ENCODE measurements around the gene COL1A1. TPM values are rescaled to one million over a fixed set of nuclear protein-coding genes. Genes with fewer than 3 reads are reported as not detected.

COL1A1 gene
- total RNA-seq, 2 donors from 2014 or later: 11.2 to 62.3 TPM

DNA sequence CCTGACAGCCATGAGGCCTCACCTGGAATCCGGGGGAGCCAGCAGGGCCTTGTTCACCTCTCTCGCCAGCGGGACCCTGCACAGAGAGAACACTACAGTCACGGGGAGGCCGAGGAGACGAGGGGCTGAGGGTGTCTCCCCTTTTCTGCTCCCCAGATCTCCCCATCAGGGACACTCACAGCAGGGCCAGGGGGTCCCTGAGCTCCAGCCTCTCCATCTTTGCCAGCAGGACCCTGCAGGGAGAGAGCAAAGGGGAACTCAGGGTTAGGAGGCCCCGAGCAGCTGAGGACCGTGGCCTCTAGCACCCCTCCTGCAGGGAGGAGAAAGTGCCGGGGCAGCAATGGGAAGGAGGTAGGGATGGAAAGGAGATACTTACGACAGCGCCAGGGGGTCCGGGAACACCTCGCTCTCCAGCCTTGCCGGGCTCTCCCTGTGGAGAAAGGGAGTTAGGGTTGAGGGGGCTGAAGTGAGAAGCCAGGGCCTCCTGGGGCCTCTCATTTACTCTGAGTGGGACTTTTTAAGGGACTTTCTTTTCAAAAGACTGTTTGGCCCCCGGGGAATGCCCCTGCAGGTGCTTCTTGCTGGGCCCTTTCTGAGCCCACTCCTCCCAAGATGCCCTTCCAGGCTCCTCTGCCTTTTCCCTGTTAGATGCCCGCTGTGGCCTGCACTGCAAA, 8.7 kb downstream of the COL1A1 start:
- no peak for DNase-seq
- no peaks in the 10 kb centered on the region for H3K36me3 ChIP-seq (replicated peaks in 1 of 2; ENCODE audit: insufficient read depth in 1 of 2, low read depth in 2 of 2)
- H3K27me3 ChIP-seq: no peaks in the 10 kb centered on the region
- intact Hi-C loops (cut with DNase I): no loop called here
- no peak overlapping the region for H3K4me3 ChIP-seq
- no peaks in the 10 kb centered on the region for H3K4me1 ChIP-seq
- TF ChIP-seq, protein P1, sequence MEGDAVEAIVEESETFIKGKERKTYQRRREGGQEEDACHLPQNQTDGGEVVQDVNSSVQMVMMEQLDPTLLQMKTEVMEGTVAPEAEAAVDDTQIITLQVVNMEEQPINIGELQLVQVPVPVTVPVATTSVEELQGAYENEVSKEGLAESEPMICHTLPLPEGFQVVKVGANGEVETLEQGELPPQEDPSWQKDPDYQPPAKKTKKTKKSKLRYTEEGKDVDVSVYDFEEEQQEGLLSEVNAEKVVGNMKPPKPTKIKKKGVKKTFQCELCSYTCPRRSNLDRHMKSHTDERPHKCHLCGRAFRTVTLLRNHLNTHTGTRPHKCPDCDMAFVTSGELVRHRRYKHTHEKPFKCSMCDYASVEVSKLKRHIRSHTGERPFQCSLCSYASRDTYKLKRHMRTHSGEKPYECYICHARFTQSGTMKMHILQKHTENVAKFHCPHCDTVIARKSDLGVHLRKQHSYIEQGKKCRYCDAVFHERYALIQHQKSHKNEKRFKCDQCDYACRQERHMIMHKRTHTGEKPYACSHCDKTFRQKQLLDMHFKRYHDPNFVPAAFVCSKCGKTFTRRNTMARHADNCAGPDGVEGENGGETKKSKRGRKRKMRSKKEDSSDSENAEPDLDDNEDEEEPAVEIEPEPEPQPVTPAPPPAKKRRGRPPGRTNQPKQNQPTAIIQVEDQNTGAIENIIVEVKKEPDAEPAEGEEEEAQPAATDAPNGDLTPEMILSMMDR (IDR thresholded peaks at IDR 0.05): no peak
- TF ChIP-seq POLR2A (IDR thresholded peaks at IDR 0.05): no peak
- 80% methylated on average over 16 of the region's 16 CpGs for WGBS, 2 donors
- H3K27ac ChIP-seq: no peak overlapping the region
- H3K9me3 ChIP-seq: no peaks in the 10 kb centered on the region
- ATAC-seq: no peak

DNA sequence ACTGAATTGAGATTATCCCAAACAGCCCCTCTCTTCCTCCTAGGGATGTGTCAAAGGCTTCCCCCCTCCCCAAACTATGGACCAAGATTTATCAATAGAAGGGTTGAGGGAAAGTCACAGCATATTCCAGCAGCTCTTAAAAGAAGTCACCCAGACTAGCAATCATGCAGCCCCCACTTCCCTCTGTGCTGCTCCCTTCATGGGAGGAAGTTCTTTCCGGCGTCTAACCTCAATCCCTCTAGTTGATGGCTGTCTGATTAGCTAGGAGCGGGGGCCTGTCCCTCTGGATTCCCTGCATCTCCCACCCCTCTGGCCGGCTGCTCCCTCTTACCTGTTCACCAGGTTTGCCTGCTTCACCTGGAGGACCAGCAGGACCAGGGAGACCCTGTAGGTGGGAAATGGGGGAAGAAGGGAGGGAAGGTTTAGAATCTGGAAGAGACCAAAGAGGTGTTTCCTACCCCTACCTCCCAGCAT, 9.2 kb downstream of the COL1A1 start:
- DNase-seq (no peak), ATAC-seq (no peak)
- Histone ChIP-seq H3K4me3 (no peak overlapping the region), H3K4me1 (no peaks in the 10 kb centered on the region), H3K9me3 (no peaks in the 10 kb centered on the region), H3K36me3 (replicated peaks in 1 of 2; ENCODE audit: insufficient read depth in 1 of 2, low read depth in 2 of 2) (no peaks in the 10 kb centered on the region), H3K27ac (no peak overlapping the region), H3K27me3 (no peaks in the 10 kb centered on the region)
- intact Hi-C loops (cut with DNase I): no loop called here
- TF ChIP-seq, protein P1 (IDR thresholded peaks at IDR 0.05): no peak
- no peak for TF ChIP-seq POLR2A (IDR thresholded peaks at IDR 0.05)
- WGBS, 2 donors: 78 to 100% methylated on average over 3 to 4 of the region's 4 CpGs

DNA sequence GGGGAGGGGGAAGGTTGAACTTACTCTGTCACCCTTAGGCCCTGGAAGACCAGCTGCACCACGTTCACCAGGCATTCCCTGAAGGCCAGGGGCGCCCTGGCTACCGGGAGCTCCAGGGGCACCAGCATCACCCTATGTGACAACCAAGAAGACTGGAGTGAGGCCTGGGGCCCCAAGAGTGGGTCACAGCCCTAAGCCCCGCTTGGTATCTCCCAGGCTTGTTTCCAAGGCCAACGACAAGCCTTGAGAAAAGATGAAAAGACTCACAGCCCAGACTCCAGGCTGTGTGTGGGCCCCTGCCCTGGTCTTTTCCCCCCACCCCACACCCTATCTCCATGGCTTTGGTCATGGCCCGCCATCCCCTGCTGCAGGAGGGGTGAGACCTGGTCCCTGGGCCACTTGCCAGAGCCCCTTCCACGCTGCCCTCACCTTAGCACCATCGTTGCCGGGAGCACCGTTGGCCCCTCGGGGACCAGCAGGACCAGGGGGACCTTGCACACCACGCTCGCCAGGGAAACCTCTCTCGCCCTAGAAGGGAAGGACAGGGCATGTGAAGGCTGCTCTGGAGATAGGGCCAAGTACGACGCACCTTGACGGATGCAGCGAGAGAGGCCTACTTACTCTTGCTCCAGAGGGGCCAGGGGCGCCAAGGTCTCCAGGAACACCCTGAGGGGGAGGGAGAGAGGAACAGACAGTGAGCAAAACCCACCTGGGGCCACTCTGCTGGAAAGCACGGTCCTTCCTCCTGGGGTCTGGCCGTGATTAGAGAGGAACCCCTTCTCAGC, 9.9 kb downstream of the COL1A1 start:
- H3K4me1 ChIP-seq: no peaks in the 10 kb centered on the region
- H3K4me3 ChIP-seq: no peak overlapping the region
- H3K36me3 ChIP-seq (replicated peaks in 1 of 2; ENCODE audit: insufficient read depth in 1 of 2, low read depth in 2 of 2): no peaks in the 10 kb centered on the region
- ATAC-seq (no peak), DNase-seq (no peak)
- no peak for TF ChIP-seq POLR2A (IDR thresholded peaks at IDR 0.05)
- TF ChIP-seq, protein P1 (IDR thresholded peaks at IDR 0.05): no peak
- H3K27me3 ChIP-seq: no peaks in the 10 kb centered on the region
- no peaks in the 10 kb centered on the region for H3K9me3 ChIP-seq
- WGBS, 2 donors: 76 to 77% methylated on average over 18 to 21 of the region's 21 CpGs
- intact Hi-C loops (cut with DNase I): no loop called here
- H3K27ac ChIP-seq: no peak overlapping the region

DNA sequence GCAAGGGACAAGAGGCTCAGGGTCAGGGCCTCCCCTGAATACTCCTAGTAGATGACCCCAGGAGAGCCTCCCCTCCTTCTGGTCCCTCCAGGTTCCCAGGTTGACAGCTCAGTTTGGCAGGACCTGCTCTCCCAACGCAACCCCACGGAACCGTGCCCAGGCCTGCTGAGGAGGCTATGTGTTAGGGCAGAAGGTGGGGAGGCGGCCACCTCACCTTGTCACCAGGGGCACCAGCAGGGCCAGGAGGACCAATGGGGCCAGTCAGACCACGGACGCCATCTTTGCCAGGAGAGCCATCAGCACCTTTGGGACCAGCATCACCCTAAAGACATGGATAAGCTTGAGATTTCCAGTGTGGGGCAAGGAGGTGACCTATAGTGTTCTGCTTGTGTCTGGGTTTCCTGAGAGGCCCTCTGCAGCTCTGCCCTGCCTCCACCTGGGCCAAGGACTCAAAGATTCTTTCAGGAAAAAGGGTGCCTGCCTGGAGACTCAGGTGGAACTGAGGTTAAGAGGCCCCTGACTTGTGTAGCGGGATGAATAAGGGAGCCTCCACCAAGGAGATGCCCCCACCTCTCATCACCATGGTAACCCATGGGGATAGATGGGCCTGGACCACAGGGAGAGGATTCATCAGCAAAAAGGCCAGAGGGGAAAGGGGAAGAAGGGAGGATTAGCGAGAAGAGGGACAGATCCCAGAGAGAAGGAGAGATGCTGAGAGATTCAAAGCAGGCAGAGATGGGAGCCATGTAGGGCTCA, 10.7 kb downstream of the COL1A1 start:
- H3K4me1 ChIP-seq: no peaks in the 10 kb centered on the region
- ATAC-seq: no peak
- no peak overlapping the region for H3K27ac ChIP-seq
- no peaks in the 10 kb centered on the region for H3K27me3 ChIP-seq
- no peaks in the 10 kb centered on the region for H3K9me3 ChIP-seq
- TF ChIP-seq, protein P1 (IDR thresholded peaks at IDR 0.05): no peak
- no peak for TF ChIP-seq POLR2A (IDR thresholded peaks at IDR 0.05)
- no peak overlapping the region for H3K4me3 ChIP-seq
- intact Hi-C loops (cut with DNase I): no loop called here
- WGBS, 2 donors: 82 to 87% methylated on average over 6 to 8 of the region's 8 CpGs
- H3K36me3 ChIP-seq (replicated peaks in 1 of 2; ENCODE audit: insufficient read depth in 1 of 2, low read depth in 2 of 2): no peaks in the 10 kb centered on the region
- DNase-seq: no peak

Measured in body of pancreas (tissue), 4 donors.